ENCODE data around the gene HACD3. TPM values are rescaled to one million over a fixed set of nuclear protein-coding genes. Genes with fewer than 3 reads are reported as not detected.
A peak's percentile ranks its signal among the peaks of the same experiment; 100 is the strongest.

HACD3 gene
- total and polyA plus RNA-seq, 2 donors (not counting 1 experiment from before 2014, with no cell fraction given) = 80.7 to 95.6 TPM

DNA sequence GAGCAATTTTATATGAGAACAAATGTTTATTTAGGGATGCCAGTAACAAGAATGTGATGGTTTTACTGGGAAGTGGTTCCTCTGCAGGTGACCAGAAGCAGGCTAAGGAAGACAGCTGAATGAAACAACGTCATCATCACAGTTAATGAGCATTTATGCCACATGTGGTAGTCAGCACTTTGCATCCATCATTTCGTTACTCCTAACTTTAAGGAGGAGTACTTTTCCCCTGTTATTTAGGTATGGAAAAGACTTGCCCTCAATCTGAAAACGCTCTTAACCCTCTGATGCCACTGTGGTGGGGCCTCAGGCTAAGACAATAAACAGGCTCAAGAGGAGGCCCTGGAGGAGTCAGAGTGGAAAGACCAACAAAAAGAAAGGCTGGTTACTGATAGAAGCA, 49.5 kb downstream of the HACD3 start:
- H4K20me1 ChIP-seq (ENCODE audit: control insufficient read depth, extremely low read depth, insufficient read depth, low read length) = no peaks in the 10 kb centered on the region
- H3K4me2 ChIP-seq (ENCODE audit: extremely low read depth, insufficient read depth, low read length) = no peak overlapping the region
- H3K27me3 ChIP-seq (ENCODE audit: control insufficient read depth, insufficient read depth, low read length) = no peaks in the 10 kb centered on the region
- TF ChIP-seq EZH2 (IDR thresholded peaks at IDR 0.05; ENCODE audit: low read length, missing control alignments) (no peak), CTCF (conservative IDR thresholded peaks at IDR 0.05 in 1 of 2, IDR thresholded peaks at IDR 0.05 in 1 of 2; ENCODE audit: low read depth in 1 of 2, low read length in 2 of 2) (no peak)
- H3K27ac ChIP-seq (ENCODE audit: insufficient read depth, low read length) = peak overlapping the region; percentile 21
- no peak for DNase-seq (ENCODE audit: low read depth in 2 of 2)
- no peak overlapping the region for H2AFZ ChIP-seq (ENCODE audit: low read length)
- peaks cover 9% of the 10 kb centered on the region for H3K36me3 ChIP-seq (ENCODE audit: control insufficient read depth, insufficient read depth, low read length)
- H3K79me2 ChIP-seq (ENCODE audit: control insufficient read depth, insufficient read depth, low read length) = no peaks in the 10 kb centered on the region
- no peak overlapping the region for H3K4me3 ChIP-seq (replicated peaks in 1 of 4; ENCODE audit: control extremely low read depth in 1 of 4, insufficient read depth in 1 of 4, low read depth in 3 of 4, low read length in 4 of 4)
- no peak overlapping the region for H3K9ac ChIP-seq (ENCODE audit: insufficient read depth, low read length)
- H3K9me3 ChIP-seq (ENCODE audit: control insufficient read depth, insufficient read depth, low read depth, low read length) = no peaks in the 10 kb centered on the region
- peaks cover 2% of the 10 kb centered on the region for H3K4me1 ChIP-seq (ENCODE audit: control insufficient read depth, extremely low read depth, insufficient read depth, low read length)

- Histone ChIP-seq H3K27me3 (ENCODE audit: control insufficient read depth, insufficient read depth, low read length) (no peaks in the 10 kb centered on the region), H3K4me3 (replicated peaks in 1 of 4; ENCODE audit: control extremely low read depth in 1 of 4, insufficient read depth in 1 of 4, low read depth in 3 of 4, low read length in 4 of 4) (no peak overlapping the region), H3K9me3 (ENCODE audit: control insufficient read depth, insufficient read depth, low read depth, low read length) (no peaks in the 10 kb centered on the region), H3K4me1 (ENCODE audit: control insufficient read depth, extremely low read depth, insufficient read depth, low read length) (peaks cover 2% of the 10 kb centered on the region), H3K4me2 (ENCODE audit: extremely low read depth, insufficient read depth, low read length) (no peak overlapping the region), H3K79me2 (ENCODE audit: control insufficient read depth, insufficient read depth, low read length) (no peaks in the 10 kb centered on the region), H3K27ac (ENCODE audit: insufficient read depth, low read length) (peak overlapping the region; percentile 21), H3K9ac (ENCODE audit: insufficient read depth, low read length) (no peak overlapping the region), H4K20me1 (ENCODE audit: control insufficient read depth, extremely low read depth, insufficient read depth, low read length) (no peaks in the 10 kb centered on the region), H2AFZ (ENCODE audit: low read length) (no peak overlapping the region), H3K36me3 (ENCODE audit: control insufficient read depth, insufficient read depth, low read length) (peaks cover 9% of the 10 kb centered on the region)
- peak; percentile 39 to 73 for DNase-seq (ENCODE audit: low read depth in 2 of 2)
- TF ChIP-seq EZH2 (IDR thresholded peaks at IDR 0.05; ENCODE audit: low read length, missing control alignments) = no peak
- no peak for TF ChIP-seq CTCF (conservative IDR thresholded peaks at IDR 0.05 in 1 of 2, IDR thresholded peaks at IDR 0.05 in 1 of 2; ENCODE audit: low read depth in 1 of 2, low read length in 2 of 2)
Observed at GRCh38 chr15:65580287-65580686, 50.0 kb downstream of the HACD3 start.

GRCh38 chr15:65583701-65584100, 53.4 kb downstream of the HACD3 start:
- H2AFZ ChIP-seq (ENCODE audit: low read length) = no peak overlapping the region
- H3K9me3 ChIP-seq (ENCODE audit: control insufficient read depth, insufficient read depth, low read depth, low read length) = no peaks in the 10 kb centered on the region
- H3K4me1 ChIP-seq (ENCODE audit: control insufficient read depth, extremely low read depth, insufficient read depth, low read length) = peaks cover 2% of the 10 kb centered on the region
- no peaks in the 10 kb centered on the region for H3K27me3 ChIP-seq (ENCODE audit: control insufficient read depth, insufficient read depth, low read length)
- peak; percentile 29 to 47 for DNase-seq (ENCODE audit: low read depth in 2 of 2)
- peaks cover 4% of the 10 kb centered on the region for H3K36me3 ChIP-seq (ENCODE audit: control insufficient read depth, insufficient read depth, low read length)
- H3K4me3 ChIP-seq (replicated peaks in 1 of 4; ENCODE audit: control extremely low read depth in 1 of 4, insufficient read depth in 1 of 4, low read depth in 3 of 4, low read length in 4 of 4) = no peak overlapping the region
- H3K4me2 ChIP-seq (ENCODE audit: extremely low read depth, insufficient read depth, low read length) = no peak overlapping the region
- H4K20me1 ChIP-seq (ENCODE audit: control insufficient read depth, extremely low read depth, insufficient read depth, low read length) = no peaks in the 10 kb centered on the region
- no peak overlapping the region for H3K9ac ChIP-seq (ENCODE audit: insufficient read depth, low read length)
- H3K79me2 ChIP-seq (ENCODE audit: control insufficient read depth, insufficient read depth, low read length) = no peaks in the 10 kb centered on the region
- TF ChIP-seq CTCF (conservative IDR thresholded peaks at IDR 0.05 in 1 of 2, IDR thresholded peaks at IDR 0.05 in 1 of 2; ENCODE audit: low read depth in 1 of 2, low read length in 2 of 2) (no peak), EZH2 (IDR thresholded peaks at IDR 0.05; ENCODE audit: low read length, missing control alignments) (no peak)
- H3K27ac ChIP-seq (ENCODE audit: insufficient read depth, low read length) = no peak overlapping the region
